ENCODE measurements around the gene CARNS1. TPM values are rescaled to one million over a fixed set of nuclear protein-coding genes. Genes with fewer than 3 reads are reported as not detected.

CARNS1 gene
- total and polyA plus RNA-seq, 12 donors, result 0.55 to 26.6 (median 17.4) TPM

GRCh38 chr11:67406969-67407687, 8.3 kb upstream of the CARNS1 start:
- Histone ChIP-seq H3K4me1 (peaks cover 0 to 78% (median 20%) of the 10 kb centered on the region in 9 donors), H3K4me3 (peak overlapping the region in 1 of 10 donors; percentile 2), H3K9me3 (no peaks in the 10 kb centered on the region), H3K27me3 (peaks cover 0 to 35% (median 26%) of the 10 kb centered on the region in 7 donors), H3K36me3 (no peaks in the 10 kb centered on the region), H3K27ac (peak overlapping the region in 2 of 10 donors; percentile 7 to 99)
- WGBS, 2 donors, result 56 to 59% methylated on average over 12 of the region's 12 CpGs
- intact Hi-C loops (cut with DNase I), result loop anchor here in 1 of 10 donors (5.0 kb wide), 1 partner anchor 60 kb away; the partner anchor contains the start of gene TMEM134
- ATAC-seq, result peak in 1 of 8 donors; percentile 10
- DNase-seq, result no peak
- TF ChIP-seq, protein P1, sequence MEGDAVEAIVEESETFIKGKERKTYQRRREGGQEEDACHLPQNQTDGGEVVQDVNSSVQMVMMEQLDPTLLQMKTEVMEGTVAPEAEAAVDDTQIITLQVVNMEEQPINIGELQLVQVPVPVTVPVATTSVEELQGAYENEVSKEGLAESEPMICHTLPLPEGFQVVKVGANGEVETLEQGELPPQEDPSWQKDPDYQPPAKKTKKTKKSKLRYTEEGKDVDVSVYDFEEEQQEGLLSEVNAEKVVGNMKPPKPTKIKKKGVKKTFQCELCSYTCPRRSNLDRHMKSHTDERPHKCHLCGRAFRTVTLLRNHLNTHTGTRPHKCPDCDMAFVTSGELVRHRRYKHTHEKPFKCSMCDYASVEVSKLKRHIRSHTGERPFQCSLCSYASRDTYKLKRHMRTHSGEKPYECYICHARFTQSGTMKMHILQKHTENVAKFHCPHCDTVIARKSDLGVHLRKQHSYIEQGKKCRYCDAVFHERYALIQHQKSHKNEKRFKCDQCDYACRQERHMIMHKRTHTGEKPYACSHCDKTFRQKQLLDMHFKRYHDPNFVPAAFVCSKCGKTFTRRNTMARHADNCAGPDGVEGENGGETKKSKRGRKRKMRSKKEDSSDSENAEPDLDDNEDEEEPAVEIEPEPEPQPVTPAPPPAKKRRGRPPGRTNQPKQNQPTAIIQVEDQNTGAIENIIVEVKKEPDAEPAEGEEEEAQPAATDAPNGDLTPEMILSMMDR (IDR thresholded peaks at IDR 0.05), result no peak

DNA sequence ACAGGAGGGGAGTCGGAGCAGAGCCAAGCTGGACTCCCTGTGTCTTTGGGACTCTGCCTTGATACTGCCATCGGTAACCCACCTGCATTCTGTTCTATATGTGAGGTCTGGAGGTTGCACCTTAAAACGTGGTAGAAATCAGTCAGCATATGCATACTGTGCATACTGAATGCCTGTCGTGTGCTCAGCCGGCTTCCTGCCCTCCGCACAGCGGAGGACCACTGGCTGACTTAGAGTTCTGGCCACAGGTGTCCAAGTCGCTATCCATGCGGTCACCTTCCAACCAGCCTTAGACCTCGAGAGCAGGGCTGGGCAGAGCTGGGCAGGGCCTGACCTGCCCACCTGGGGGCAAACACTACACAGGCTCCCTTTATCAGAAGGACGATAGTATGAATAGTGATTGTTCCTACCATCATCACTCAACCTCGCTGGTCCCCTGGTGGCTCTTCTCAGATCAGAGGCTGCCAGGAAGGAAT, 7.8 kb upstream of the CARNS1 start:
- no peak for DNase-seq
- Histone ChIP-seq H3K4me3 (peak overlapping the region in 1 of 10 donors; percentile 2), H3K9me3 (no peaks in the 10 kb centered on the region), H3K27ac (peak overlapping the region in 2 of 10 donors; percentile 7 to 99), H3K27me3 (peaks cover 0 to 41% (median 31%) of the 10 kb centered on the region in 7 donors), H3K4me1 (peaks cover 0 to 72% (median 14%) of the 10 kb centered on the region in 9 donors), H3K36me3 (no peaks in the 10 kb centered on the region)
- intact Hi-C loops (cut with DNase I), result loop anchor here in 1 of 10 donors (5.0 kb wide), 1 partner anchor 60 kb away; the partner anchor contains the start of gene TMEM134
- ATAC-seq, result no peak
- TF ChIP-seq, protein P1 (IDR thresholded peaks at IDR 0.05), result no peak
- 68 to 69% methylated on average over 12 of the region's 12 CpGs for WGBS, 2 donors

- Histone ChIP-seq H3K4me3 (peak overlapping the region in 1 of 10 donors; percentile 41), H3K27me3 (peaks cover 0 to 48% (median 40%) of the 10 kb centered on the region in 7 donors)
These were observed 6.9 kb upstream of the CARNS1 start for GRCh38 chr11:67408437-67409200.

More at GRCh38 chr11:67408437-67409200, 6.9 kb upstream of the CARNS1 start:
- H3K9me3 ChIP-seq, result no peaks in the 10 kb centered on the region
- H3K4me1 ChIP-seq, result peaks cover 0 to 63% (median 5%) of the 10 kb centered on the region in 9 donors
- no peak for ATAC-seq
- no peaks in the 10 kb centered on the region for H3K36me3 ChIP-seq
- DNase-seq, result no peak
- H3K27ac ChIP-seq, result peak overlapping the region in 1 of 10 donors; percentile 99
- intact Hi-C loops (cut with DNase I), result loop anchor here in 1 of 10 donors (5.0 kb wide), 1 partner anchor 59 kb away; the partner anchor contains the start of gene TMEM134
- WGBS, 2 donors, result 82 to 85% methylated on average over 18 of the region's 18 CpGs
- TF ChIP-seq, protein P1 (IDR thresholded peaks at IDR 0.05), result no peak
